Gastroesophageal sphincter (tissue), 3 donors: Measurements from ENCODE around the gene INPP5A.

Experiments
- CTCF ChIP-seq, 4 experiments: fragments of 200-600 bp in 2 of 4; fragments of 450-650 bp in 2 of 4; sonication (generic) in 1 of 4; IDR thresholded peaks; one replicate each; pipeline ENCODE4 v1.5.1; 2017 to 2019; ENCODE audit warnings: antibody characterized with exemption in 4 of 4, mild to moderate bottlenecking in 2 of 4, moderate library complexity in 2 of 4
- EP300 ChIP-seq: sonication (generic); formaldehyde crosslinking; IDR thresholded peaks from one replicate; pipeline ENCODE4 v1.6.1; 2017; ENCODE audit warnings: antibody characterized with exemption, mild to moderate bottlenecking
- POLR2A ChIP-seq, 2 donors: fragments of 450-650 bp; IDR thresholded peaks; one replicate each; pipeline ENCODE4 v1.6.1; 2017; ENCODE audit warnings: antibody characterized with exemption in 2 of 2, mild to moderate bottlenecking in 2 of 2, moderate library complexity in 1 of 2
- POLR2AphosphoS5 ChIP-seq: sonication (generic); formaldehyde crosslinking; IDR thresholded peaks from one replicate; pipeline ENCODE4 v1.6.1; 2017; ENCODE audit warnings: antibody characterized with exemption

- TF ChIP-seq CTCF (IDR thresholded peaks at IDR 0.05) = no peak
- TF ChIP-seq POLR2A (IDR thresholded peaks at IDR 0.05) = no peak
- no peak for TF ChIP-seq EP300
- no peak for TF ChIP-seq POLR2AphosphoS5
These were observed 1.3 kb downstream of the INPP5A start for GRCh38 chr10:132538790-132539421.
